GM21526 (cell line): ENCODE results near the gene HEY2.
A peak's percentile ranks its signal among the peaks of the same experiment; 100 is the strongest.
"Not testable (repeated sequence)": the region's sequence is repeated elsewhere in the genome, so short reads cannot be mapped to it uniquely, and the experiment has no call there.

Experiments used
- ATAC-seq: cut with Tn5 transposase; IDR thresholded peaks from one replicate; pipeline ENCODE4 v1.9.1; 2021; ENCODE audit warnings: moderate library complexity; ENCODE audit not compliant: unreplicated experiment, low FRiP score

HEY2 gene

GRCh38 chr6:125793863-125794262 is 44.4 kb downstream of the HEY2 start:
- ATAC-seq: no peak

GRCh38 chr6:125794342-125795137 is 45.1 kb downstream of the HEY2 start:
- no peak for ATAC-seq

GRCh38 chr6:125795301-125795700 is 45.9 kb downstream of the HEY2 start:
- ATAC-seq: no peak

DNA sequence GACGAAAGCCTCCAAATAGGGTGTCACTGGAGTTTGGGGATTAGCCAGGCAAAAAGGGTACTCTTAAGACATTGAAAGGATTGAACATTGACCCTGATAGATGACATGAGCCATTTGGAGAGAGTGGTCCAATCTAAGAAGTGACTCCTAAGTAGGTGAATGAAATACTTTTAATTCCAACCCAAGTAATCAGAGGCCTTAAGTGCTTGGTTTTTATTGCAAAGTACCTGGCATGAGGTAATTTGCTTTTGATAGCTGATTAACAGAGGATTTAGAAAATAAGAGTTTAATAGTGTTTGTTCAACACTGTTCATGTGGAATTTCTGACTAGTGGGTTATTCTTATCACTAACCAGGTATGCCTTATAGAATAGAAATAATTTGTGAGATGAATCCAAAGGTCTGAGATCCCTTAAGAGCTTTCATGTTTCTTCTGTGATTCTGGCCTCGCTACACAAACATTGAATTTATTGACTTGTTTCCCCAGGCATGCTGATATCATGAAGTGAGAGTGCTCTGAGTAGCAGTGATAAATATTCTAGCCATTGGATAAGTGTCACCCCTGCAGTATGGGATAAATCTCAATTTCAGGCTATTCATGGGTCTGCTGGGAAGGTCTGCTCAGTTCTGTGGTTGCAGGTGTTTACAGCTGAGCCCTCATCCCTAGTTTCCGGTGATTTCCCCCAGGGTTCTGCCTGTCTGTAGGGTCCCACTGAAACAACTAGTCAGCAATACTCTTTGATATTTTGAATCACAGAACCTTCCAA is 47.9 kb downstream of the HEY2 start:
- no peak for ATAC-seq

DNA sequence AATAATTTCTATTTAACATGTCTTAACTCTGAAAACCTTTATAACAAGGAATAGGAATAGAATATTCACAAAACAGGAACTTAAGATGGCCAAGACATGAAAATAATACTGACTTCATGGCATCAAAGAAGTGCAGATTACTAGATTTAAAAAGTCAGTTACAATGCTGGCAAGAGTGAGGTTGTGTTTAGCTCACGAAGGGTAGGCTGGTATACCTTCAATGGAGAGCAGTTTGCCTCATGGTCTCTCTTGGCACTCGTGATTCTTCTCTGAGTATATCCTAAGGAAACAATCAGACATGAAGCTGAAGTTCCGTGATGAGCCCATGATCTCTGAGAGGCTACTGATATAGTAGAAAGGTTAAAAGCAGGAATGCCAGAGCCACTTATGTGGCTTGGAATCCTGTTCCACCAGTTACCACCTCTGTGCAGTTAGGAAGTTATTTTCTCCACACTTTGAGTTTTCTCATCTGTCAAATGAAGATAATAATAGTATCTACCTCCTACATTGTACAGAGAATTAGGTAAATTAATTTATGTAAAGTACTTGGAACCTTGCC is 48.5 kb downstream of the HEY2 start:
- ATAC-seq: no peak

GRCh38 chr6:125798734-125799508 is 49.5 kb downstream of the HEY2 start:
- peak; percentile 86 for ATAC-seq

GRCh38 chr6:125802383-125802782 is 53.0 kb downstream of the HEY2 start:
- no peak for ATAC-seq

- no peak for ATAC-seq
Observed at GRCh38 chr6:125802943-125803377, 53.5 kb downstream of the HEY2 start.

GRCh38 chr6:125804264-125804663 is 54.8 kb downstream of the HEY2 start:
- peak; percentile 71 for ATAC-seq

- not testable (repeated sequence) for ATAC-seq
Observed at GRCh38 chr6:125804866-125805425, 55.5 kb downstream of the HEY2 start.

DNA sequence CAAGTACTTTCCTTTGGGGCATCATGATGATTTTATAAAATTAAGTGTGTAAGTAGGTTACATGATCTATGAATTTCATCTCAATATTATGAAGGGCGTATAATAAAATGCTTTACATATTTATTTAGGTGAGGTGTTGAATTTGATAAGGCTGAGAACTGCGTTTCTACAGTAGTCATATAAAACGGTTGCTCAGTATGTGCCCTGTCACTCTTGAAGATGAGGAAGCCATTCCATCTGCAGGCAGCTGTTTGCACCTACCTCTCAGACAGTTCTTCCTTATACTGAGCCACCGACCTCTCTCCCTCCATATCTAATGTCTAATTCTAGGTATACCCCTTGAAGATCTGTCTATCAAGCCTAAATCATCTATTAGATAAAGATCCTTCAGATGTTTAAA is 57.4 kb downstream of the HEY2 start:
- ATAC-seq: no peak

DNA sequence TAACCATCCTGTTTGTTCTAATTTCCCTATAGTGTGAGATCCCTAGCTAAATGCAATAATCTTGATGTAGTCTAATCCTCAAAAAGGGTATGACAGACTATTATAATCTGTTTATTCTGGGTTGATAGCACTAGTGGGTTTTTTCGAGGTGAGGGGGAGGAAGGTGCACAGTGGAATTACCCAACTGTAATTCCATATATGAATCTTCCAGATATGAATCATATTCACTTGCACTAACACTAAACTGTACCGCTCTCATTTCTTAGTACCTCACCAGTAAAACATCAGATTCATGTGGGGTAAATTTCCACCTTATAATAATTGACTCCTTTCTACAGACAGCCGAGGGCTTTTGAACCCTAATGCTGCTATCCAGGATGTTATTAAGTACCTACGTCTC is 57.9 kb downstream of the HEY2 start:
- no peak for ATAC-seq

- ATAC-seq: no peak
Observed at GRCh38 chr6:125808060-125808459, 58.6 kb downstream of the HEY2 start.

DNA sequence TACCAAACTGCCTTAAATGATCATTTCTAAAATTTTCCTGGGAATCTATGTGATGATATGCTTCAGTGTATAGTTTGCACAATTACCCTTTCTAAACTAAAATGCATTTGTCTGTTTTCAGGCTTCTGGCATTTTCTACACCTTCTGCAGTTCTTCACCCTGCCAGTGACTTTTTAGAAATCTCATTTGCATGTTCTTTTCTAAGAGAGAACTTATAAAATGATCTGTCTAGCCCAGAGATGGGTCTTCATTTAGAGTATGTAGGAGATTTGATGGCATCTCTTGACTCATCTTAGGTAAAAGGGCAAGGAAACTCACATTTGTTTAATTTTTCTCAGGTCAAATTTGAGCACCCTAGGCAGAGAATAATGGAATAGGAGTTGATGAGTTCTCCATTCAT is 59.2 kb downstream of the HEY2 start:
- ATAC-seq: no peak

DNA sequence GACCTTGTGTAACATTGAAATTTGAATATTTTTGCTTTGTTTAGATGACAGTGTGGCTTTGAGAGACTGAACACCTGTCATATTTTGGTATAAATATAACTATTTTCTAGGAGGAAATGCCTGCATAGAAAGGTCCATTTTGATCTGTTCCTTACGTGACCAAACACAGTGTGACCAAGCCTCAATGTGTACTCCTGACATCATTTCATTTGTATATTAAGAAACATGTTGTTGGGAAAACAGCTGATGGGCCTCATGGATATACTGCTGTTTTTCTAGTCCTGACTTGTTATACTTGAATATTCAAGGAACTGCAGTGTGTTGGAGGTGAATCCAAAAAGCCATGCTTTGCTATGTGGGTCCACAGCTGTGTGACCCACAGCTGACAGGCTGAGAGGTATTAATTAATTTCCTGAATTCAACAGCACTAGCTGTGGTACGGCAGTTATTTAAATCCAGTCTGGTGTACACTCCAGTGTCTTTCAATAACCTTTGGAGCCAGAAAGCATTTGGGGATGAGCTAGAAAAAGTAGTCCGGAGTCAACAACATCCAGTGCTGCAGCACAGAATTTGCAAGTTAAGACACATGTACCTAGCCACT is 60.2 kb downstream of the HEY2 start:
- no peak for ATAC-seq

DNA sequence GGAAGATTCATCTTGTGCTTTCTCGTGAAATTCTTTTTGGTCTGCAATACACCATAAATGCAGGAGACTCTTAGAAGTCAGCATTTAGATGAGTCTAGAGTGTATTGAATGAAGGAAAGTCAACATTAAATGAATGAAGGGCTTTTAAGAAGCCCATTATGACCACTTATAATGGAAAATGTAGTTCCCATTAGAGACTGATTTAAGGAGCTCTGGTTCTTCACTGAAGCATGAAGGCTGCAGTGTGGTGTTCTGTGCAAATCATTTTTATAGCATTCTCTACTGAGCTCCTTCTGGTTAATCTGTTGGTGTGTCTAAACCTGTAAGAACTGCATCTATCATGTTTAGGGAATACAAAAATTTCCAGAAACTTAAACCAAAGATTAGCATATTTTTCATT is 61.0 kb downstream of the HEY2 start:
- no peak for ATAC-seq
